Activated CD8-positive, alpha-beta T cell treated with anti-CD3 and anti-CD28 coated beads for 36 hours (primary cell): ENCODE measurements around the gene DDR1. TPM values are rescaled to one million over a fixed set of nuclear protein-coding genes. Genes with fewer than 3 reads are reported as not detected.

ENCODE experiments used
- ATAC-seq: fragments of 200-7000 bp; cut with Tn5 transposase; one replicate; pipeline ENCODE4 v1.10.0; 2021; ENCODE audit warnings: mild to moderate bottlenecking, moderate library complexity
- CTCF ChIA-PET: fragments of 350-600 bp; sonication (Branson Sonifier 250); formaldehyde crosslinking; loops from one replicate; lab custom pipeline; 2021; ENCODE audit warnings: antibody characterized with exemption; lab: Charles Lee
- POLR2A ChIA-PET: fragments of 350-600 bp; sonication (Branson Sonifier 250); formaldehyde crosslinking; loops from one replicate; lab custom pipeline; 2021; ENCODE audit warnings: antibody characterized with exemption; lab: Charles Lee
- DNase-seq: peaks from one replicate; pipeline ENCODE4 v3.0.0-alpha.2; 2020
- H3K27ac Mint-ChIP-seq: one replicate; pipeline ENCODE4 v1.8.0; 2021; ENCODE audit warnings: mild to moderate bottlenecking, mixed read lengths
- H3K27me3 Mint-ChIP-seq: one replicate; pipeline ENCODE4 v1.8.0; 2021; ENCODE audit warnings: mixed read lengths
- H3K36me3 Mint-ChIP-seq: one replicate; pipeline ENCODE4 v1.8.0; 2021; ENCODE audit warnings: low read depth, mixed read lengths
- H3K4me1 Mint-ChIP-seq: one replicate; pipeline ENCODE4 v1.8.0; 2021; ENCODE audit warnings: low read depth, mixed read lengths
- H3K4me3 Mint-ChIP-seq: one replicate; pipeline ENCODE4 v1.8.0; 2021; ENCODE audit warnings: mild to moderate bottlenecking, moderate library complexity, mixed read lengths
- H3K9me3 Mint-ChIP-seq: one replicate; pipeline ENCODE4 v1.8.0; 2021; ENCODE audit warnings: mixed read lengths
- CTCF ChIP-seq: fragments of 200-600 bp; IDR thresholded peaks from one replicate; pipeline ENCODE4 v1.8.0; 2022; ENCODE audit warnings: antibody characterized with exemption, mild to moderate bottlenecking
- intact Hi-C: fragments of 100-400 bp; cut with micrococcal nuclease; formaldehyde crosslinking; loops from one replicate; pipeline ENCODE4 v1.10.0; 2022
- total RNA-seq, 2 experiments: library from RNA; stranded (reverse); gene quantifications; one replicate each; pipeline ENCODE4 v1.2.3, GENCODE V29; 2021

DDR1 gene
- total RNA-seq, 2 experiments from 2014 or later: 14.4 to 14.5 TPM

GRCh38 chr6:30888816-30889495 is 4.6 kb downstream of the DDR1 start:
- Mint-ChIP-seq H3K4me1 (peaks cover 14% of the 10 kb centered on the region), H3K36me3 (peaks cover 2% of the 10 kb centered on the region), H3K27me3 (no peaks in the 10 kb centered on the region), H3K4me3 (no peak overlapping the region), H3K9me3 (no peaks in the 10 kb centered on the region), H3K27ac (no peak overlapping the region)
- ChIA-PET CTCF (interaction anchor here (1.5 kb wide), 1 partner anchor 158 kb away, joined by 5 read pairs; no protein-coding TSS in a partner anchor), POLR2A (interaction anchor here (1.8 kb wide), 1 partner anchor 14 kb away, joined by 5 read pairs; no protein-coding TSS in a partner anchor)
- intact Hi-C loops: no loop called here
- no peak for DNase-seq
- no peak for TF ChIP-seq CTCF
- ATAC-seq: no peak

GRCh38 chr6:30889496-30889885 is 5.2 kb downstream of the DDR1 start:
- ATAC-seq: no peak
- no peak overlapping the region for H3K27ac Mint-ChIP-seq
- H3K9me3 Mint-ChIP-seq: no peaks in the 10 kb centered on the region
- DNase-seq: no peak
- ChIA-PET POLR2A (interaction anchor here (1.8 kb wide), 1 partner anchor 13 kb away, joined by 5 read pairs; no protein-coding TSS in a partner anchor), CTCF (interaction anchor here (0.5 to 1.5 kb wide), 3 partner anchors 59 to 210 kb away, joined by 3 to 5 read pairs (median 3); no protein-coding TSS in a partner anchor)
- H3K4me1 Mint-ChIP-seq: peaks cover 14% of the 10 kb centered on the region
- H3K27me3 Mint-ChIP-seq: no peaks in the 10 kb centered on the region
- H3K4me3 Mint-ChIP-seq: no peak overlapping the region
- intact Hi-C loops: no loop called here
- TF ChIP-seq CTCF: no peak
- peaks cover 2% of the 10 kb centered on the region for H3K36me3 Mint-ChIP-seq

- Mint-ChIP-seq H3K4me3 (no peak overlapping the region), H3K36me3 (peaks cover 6% of the 10 kb centered on the region), H3K27ac (no peak overlapping the region), H3K27me3 (no peaks in the 10 kb centered on the region), H3K9me3 (no peaks in the 10 kb centered on the region), H3K4me1 (peaks cover 14% of the 10 kb centered on the region)
- TF ChIP-seq CTCF: no peak
- no peak for ATAC-seq
- CTCF ChIA-PET: interaction anchor here (0.5 to 1.5 kb wide), 3 partner anchors 60 to 211 kb away, joined by 3 to 5 read pairs (median 3); no protein-coding TSS in a partner anchor
- no peak for DNase-seq
- intact Hi-C loops: no loop called here
- POLR2A ChIA-PET: interaction anchor here (0.6 to 1.8 kb wide), 4 partner anchors 13 to 70 kb away, joined by 3 to 5 read pairs (median 4); no protein-coding TSS in a partner anchor
These were observed 5.8 kb downstream of the DDR1 start for GRCh38 chr6:30889921-30890645.

- POLR2A ChIA-PET: interaction anchor here (1.5 to 1.6 kb wide), 2 partner anchors 24 to 71 kb away, joined by 3 to 5 read pairs; no protein-coding TSS in a partner anchor
These were observed 6.5 kb downstream of the DDR1 start for GRCh38 chr6:30890646-30891449.

More at GRCh38 chr6:30890646-30891449, 6.5 kb downstream of the DDR1 start:
- H3K27me3 Mint-ChIP-seq: no peaks in the 10 kb centered on the region
- H3K9me3 Mint-ChIP-seq: no peaks in the 10 kb centered on the region
- DNase-seq: no peak
- ATAC-seq: no peak
- H3K27ac Mint-ChIP-seq: no peak overlapping the region
- no peak for TF ChIP-seq CTCF
- intact Hi-C loops: no loop called here
- H3K4me3 Mint-ChIP-seq: no peak overlapping the region
- CTCF ChIA-PET: interaction anchor here (0.6 kb wide), 1 partner anchor 14 kb away, joined by 3 read pairs; no protein-coding TSS in a partner anchor
- peaks cover 7% of the 10 kb centered on the region for H3K4me1 Mint-ChIP-seq
- peaks cover 6% of the 10 kb centered on the region for H3K36me3 Mint-ChIP-seq
